ENCODE results near the gene LYSMD4.
A peak's percentile ranks its signal among the peaks of the same experiment; 100 is the strongest.

The LYSMD4 gene

DNA sequence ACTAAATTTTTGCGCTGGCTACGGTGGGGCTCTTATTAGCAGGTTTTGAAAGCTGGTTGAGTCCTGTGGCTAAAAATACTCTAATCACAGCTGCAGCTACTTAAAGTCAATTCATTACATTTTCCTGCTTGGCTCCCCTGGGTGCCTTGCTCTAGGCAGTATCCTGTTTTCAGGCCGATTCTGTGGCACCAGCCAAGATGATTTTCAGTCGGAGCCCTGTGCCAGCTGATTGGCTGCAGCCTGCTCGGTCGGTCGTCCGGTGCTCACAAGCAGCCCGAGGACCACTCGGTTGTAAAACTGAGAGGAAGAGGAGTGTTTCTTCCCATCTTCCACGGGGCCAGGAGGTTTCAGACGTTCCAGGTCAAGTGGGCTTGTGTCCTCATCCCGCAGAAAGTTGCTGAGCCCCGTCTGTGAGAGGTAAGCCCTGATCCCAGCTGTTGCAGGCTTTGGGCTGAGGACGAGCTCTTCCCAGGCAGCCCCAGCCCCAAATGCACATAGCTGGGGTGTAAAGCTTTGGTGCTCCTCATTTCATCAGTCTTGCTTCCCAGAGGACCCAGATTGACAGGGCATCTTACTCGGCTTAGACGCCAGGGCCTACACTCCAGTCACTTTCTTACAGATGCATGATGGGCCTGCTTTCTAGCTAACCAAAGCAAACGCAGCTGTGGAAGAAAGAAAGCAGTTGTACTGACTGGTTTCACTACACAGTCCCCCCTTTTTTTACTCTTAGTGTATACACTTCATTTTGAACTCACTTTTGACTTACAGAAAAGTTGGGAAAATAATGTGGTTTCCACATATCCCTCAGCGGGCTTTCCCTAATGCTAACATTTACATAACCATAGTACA, 15.9 kb downstream of the LYSMD4 start:
- H3K4me3 ChIP-seq (replicated peaks; ENCODE audit: low read depth, low read length), result no peak overlapping the region
- TF ChIP-seq CTCF (IDR thresholded peaks at IDR 0.05; ENCODE audit: low read depth, low read length, missing control alignments), result no peak
- DNase-seq (ENCODE audit: extremely low read depth, low read depth), result no peak

- TF ChIP-seq CTCF (IDR thresholded peaks at IDR 0.05; ENCODE audit: low read depth, low read length, missing control alignments), result no peak
- no peak overlapping the region for H3K4me3 ChIP-seq (replicated peaks; ENCODE audit: low read depth, low read length)
- DNase-seq (ENCODE audit: extremely low read depth, low read depth), result no peak
Measured at GRCh38 chr15:99716540-99717095, 16.6 kb downstream of the LYSMD4 start.

- no peak for TF ChIP-seq CTCF (IDR thresholded peaks at IDR 0.05; ENCODE audit: low read depth, low read length, missing control alignments)
- no peak overlapping the region for H3K4me3 ChIP-seq (replicated peaks; ENCODE audit: low read depth, low read length)
- no peak for DNase-seq (ENCODE audit: extremely low read depth, low read depth)
Measured at GRCh38 chr15:99712415-99712814, 20.8 kb downstream of the LYSMD4 start.

GRCh38 chr15:99711625-99712024, 21.6 kb downstream of the LYSMD4 start:
- DNase-seq (ENCODE audit: extremely low read depth, low read depth), result no peak
- no peak for TF ChIP-seq CTCF (IDR thresholded peaks at IDR 0.05; ENCODE audit: low read depth, low read length, missing control alignments)
- no peak overlapping the region for H3K4me3 ChIP-seq (replicated peaks; ENCODE audit: low read depth, low read length)

- no peak overlapping the region for H3K4me3 ChIP-seq (replicated peaks; ENCODE audit: low read depth, low read length)
- no peak for TF ChIP-seq CTCF (IDR thresholded peaks at IDR 0.05; ENCODE audit: low read depth, low read length, missing control alignments)
- no peak for DNase-seq (ENCODE audit: extremely low read depth, low read depth)
Measured at GRCh38 chr15:99709243-99709986, 23.8 kb downstream of the LYSMD4 start.

DNA sequence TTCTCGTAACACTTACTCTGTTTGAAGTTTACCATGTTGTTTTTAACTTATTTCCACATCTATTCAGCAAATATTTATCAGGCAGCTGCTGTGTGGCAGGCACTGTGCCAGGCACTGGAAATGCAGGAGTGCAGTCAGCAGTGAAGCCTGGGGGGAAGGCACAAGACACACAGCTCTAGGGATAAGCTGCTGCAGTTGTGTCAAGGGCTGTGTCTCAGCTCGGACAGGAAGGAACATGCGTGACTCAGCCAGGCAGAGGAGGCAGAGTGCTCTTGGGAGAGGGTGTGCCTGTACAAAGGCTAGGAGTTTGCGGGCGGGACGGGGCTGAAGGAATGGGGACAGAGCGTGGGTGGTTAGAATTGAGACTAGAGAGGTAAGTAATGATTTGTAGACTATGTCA, 24.7 kb downstream of the LYSMD4 start:
- TF ChIP-seq CTCF (IDR thresholded peaks at IDR 0.05; ENCODE audit: low read depth, low read length, missing control alignments), result no peak
- H3K4me3 ChIP-seq (replicated peaks; ENCODE audit: low read depth, low read length), result no peak overlapping the region
- peak; percentile 81 for DNase-seq (ENCODE audit: extremely low read depth, low read depth)

Measured in HFF-Myc (cell line).